CD4-positive, CD25-positive, alpha-beta regulatory T cell (primary cell): ENCODE results near the gene ZNF41. TPM values are rescaled to one million over a fixed set of nuclear protein-coding genes. Genes with fewer than 3 reads are reported as not detected.

ENCODE experiments used
- ATAC-seq, 2 donors: fragments of 150-1000 bp; cut with Tn5 transposase; one replicate each; pipeline ENCODE4 v1.10.0; 2021; ENCODE audit warnings: low read depth in 2 of 2, moderate number of reproducible peaks in 2 of 2, moderate library complexity in 1 of 2
- DNase-seq, 3 donors: peaks; one replicate each; pipeline versions ENCODE4 v3.0.0 to v3.0.0-alpha.2; 2012 to 2022; ENCODE audit warnings: mixed read lengths in 1 of 3
- H3K27ac ChIP-seq: one replicate; pipeline ENCODE4 v1.7.0; 2013; ENCODE audit warnings: mild to moderate bottlenecking, low read length; ENCODE audit not compliant: insufficient read depth, poor library complexity, severe bottlenecking
- H3K27me3 ChIP-seq: one replicate; pipeline ENCODE4 v1.7.0; 2013; ENCODE audit warnings: low read length; ENCODE audit not compliant: control insufficient read depth, insufficient read depth
- H3K36me3 ChIP-seq: one replicate; pipeline ENCODE4 v1.7.0; 2013; ENCODE audit warnings: mild to moderate bottlenecking, low read length, moderate library complexity; ENCODE audit not compliant: control insufficient read depth, insufficient read depth
- H3K4me1 ChIP-seq: 2 replicates; pipeline ENCODE4 v1.7.0; 2013; ENCODE audit warnings: mild to moderate bottlenecking, low read length; ENCODE audit not compliant: insufficient read depth, control insufficient read depth, poor library complexity, severe bottlenecking
- H3K4me3 ChIP-seq: one replicate; pipeline ENCODE4 v1.7.0; 2013; ENCODE audit warnings: low read depth, mild to moderate bottlenecking, low read length, moderate library complexity
- H3K9me3 ChIP-seq, 2 experiments: 1 replicate in 1 of 2; 2 replicates in 1 of 2; pipeline ENCODE4 v1.7.0; 2013; ENCODE audit warnings: low read length in 2 of 2, mild to moderate bottlenecking in 1 of 2, moderate library complexity in 1 of 2; ENCODE audit not compliant: control insufficient read depth in 2 of 2
- H3K27ac Mint-ChIP-seq, 3 donors: one replicate each; pipeline ENCODE4 v1.8.0; 2020 to 2022; ENCODE audit warnings: mild to moderate bottlenecking in 3 of 3, mixed read lengths in 3 of 3, moderate library complexity in 2 of 3
- H3K27me3 Mint-ChIP-seq: one replicate; pipeline ENCODE4 v1.8.0; 2022; ENCODE audit warnings: mild to moderate bottlenecking, mixed read lengths
- H3K36me3 Mint-ChIP-seq: one replicate; pipeline ENCODE4 v1.8.0; 2020; ENCODE audit warnings: mixed read lengths
- H3K4me1 Mint-ChIP-seq, 4 donors: one replicate each; pipeline ENCODE4 v1.8.0; 2020 to 2022; ENCODE audit warnings: mixed read lengths in 4 of 4, mild to moderate bottlenecking in 1 of 4
- H3K4me3 Mint-ChIP-seq, 4 donors: one replicate each; pipeline ENCODE4 v1.8.0; 2020 to 2022; ENCODE audit warnings: mild to moderate bottlenecking in 4 of 4, mixed read lengths in 4 of 4, moderate library complexity in 3 of 4
- H3K9me3 Mint-ChIP-seq, 7 donors: one replicate each; pipeline ENCODE4 v1.8.0; 2020 to 2022; ENCODE audit warnings: mixed read lengths in 7 of 7, mild to moderate bottlenecking in 3 of 7, moderate library complexity in 2 of 7
- polyA plus RNA-seq, 4 donors: library from polyadenylated mRNA; unstranded; fragments of 300-500 nt; fragmentation: Illumina TruSeq; gene quantifications; one replicate each; pipeline ENCODE4 v1.2.3, GENCODE V29; 2021
- total RNA-seq: library from RNA; stranded (reverse); gene quantifications from one replicate; pipeline ENCODE4 v1.2.3, GENCODE V29; 2022

Gene ZNF41
- total and polyA plus RNA-seq, 5 donors from 2014 or later = 4.9 to 9.3 (median 6.4) TPM

DNA sequence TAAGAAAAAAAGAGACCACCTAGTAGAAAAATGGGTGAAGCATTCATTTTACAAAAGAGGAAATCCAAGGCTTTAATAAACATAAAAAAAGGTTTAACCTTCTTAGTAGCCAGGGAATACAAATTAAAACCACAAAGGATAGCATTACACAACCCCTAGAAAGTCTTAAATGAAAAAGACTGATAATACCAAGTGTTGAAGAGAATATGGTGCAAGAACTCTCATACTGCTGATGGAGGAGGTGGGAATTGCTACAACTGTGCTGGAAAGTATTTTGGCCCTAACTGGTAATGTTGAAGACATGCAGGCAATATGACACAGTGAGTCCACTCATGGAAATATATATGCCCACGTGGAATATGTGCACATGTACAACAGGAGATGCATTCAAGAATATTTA, 22.5 kb downstream of the ZNF41 start:
- H3K4me3 ChIP-seq = no peak overlapping the region
- no peaks in the 10 kb centered on the region for H3K27me3 ChIP-seq
- H3K27ac ChIP-seq = no peak overlapping the region
- peaks cover 4% of the 10 kb centered on the region for H3K36me3 ChIP-seq
- no peaks in the 10 kb centered on the region for H3K27me3 Mint-ChIP-seq
- no peak for DNase-seq
- no peaks in the 10 kb centered on the region for H3K9me3 ChIP-seq
- H3K4me1 ChIP-seq = no peaks in the 10 kb centered on the region
- H3K4me1 Mint-ChIP-seq = peaks cover 0 to 4% (median 0%) of the 10 kb centered on the region in 4 donors
- no peak overlapping the region for H3K27ac Mint-ChIP-seq
- no peak overlapping the region for H3K4me3 Mint-ChIP-seq
- H3K36me3 Mint-ChIP-seq = peaks cover 34% of the 10 kb centered on the region
- ATAC-seq = no peak
- H3K9me3 Mint-ChIP-seq = peaks cover 0 to 6% (median 0%) of the 10 kb centered on the region in 7 donors

DNA sequence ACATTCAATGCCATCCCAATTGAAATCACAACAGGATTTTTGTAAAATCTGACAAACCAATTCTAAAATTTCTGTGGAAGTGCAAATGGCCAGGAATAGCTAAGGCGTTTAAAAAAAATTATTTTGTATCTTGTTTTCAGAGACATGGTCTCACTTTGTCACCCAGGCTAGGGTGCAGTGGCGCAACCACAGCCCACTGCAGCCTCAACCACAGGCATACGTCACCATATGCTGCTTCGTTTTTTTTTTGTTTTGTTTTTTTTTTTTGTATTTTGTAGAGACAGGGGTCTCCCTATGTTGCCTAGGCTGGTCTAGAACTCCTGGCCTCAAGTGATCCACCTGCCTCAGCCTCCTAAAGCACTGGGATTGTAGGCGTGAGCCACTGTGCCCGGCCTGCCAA, 24.5 kb downstream of the ZNF41 start:
- Histone ChIP-seq H3K36me3 (peaks cover 18% of the 10 kb centered on the region), H3K9me3 (no peaks in the 10 kb centered on the region), H3K27me3 (no peaks in the 10 kb centered on the region), H3K4me1 (no peaks in the 10 kb centered on the region), H3K27ac (no peak overlapping the region), H3K4me3 (no peak overlapping the region)
- Mint-ChIP-seq H3K4me3 (no peak overlapping the region), H3K27me3 (no peaks in the 10 kb centered on the region), H3K36me3 (peaks cover 41% of the 10 kb centered on the region), H3K4me1 (peaks cover 0 to 4% (median 0%) of the 10 kb centered on the region in 4 donors), H3K27ac (no peak overlapping the region), H3K9me3 (peaks cover 0 to 7% (median 0%) of the 10 kb centered on the region in 7 donors)
- no peak for ATAC-seq
- DNase-seq = no peak

DNA sequence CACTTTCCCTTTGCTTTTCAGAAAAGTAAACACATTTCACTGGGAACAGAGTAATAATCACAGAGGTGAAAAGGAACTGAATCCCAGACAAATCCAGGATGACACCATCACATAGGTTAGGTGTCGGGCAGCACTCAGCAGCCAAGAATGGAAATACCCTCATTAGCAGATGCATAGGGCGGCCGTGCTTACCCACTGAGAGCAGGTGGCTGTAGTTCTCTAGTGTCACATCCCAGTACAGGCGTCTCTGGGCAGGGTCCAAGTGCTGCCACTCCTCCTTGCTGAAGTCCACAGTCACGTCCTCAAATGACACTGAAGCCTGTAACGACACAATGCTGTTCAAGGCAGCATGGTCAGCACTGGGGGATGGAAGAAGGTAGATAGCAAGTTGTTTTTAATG, 26.9 kb downstream of the ZNF41 start:
- no peak for DNase-seq
- H3K9me3 ChIP-seq = no peaks in the 10 kb centered on the region
- H3K4me3 ChIP-seq = no peak overlapping the region
- peaks cover 50% of the 10 kb centered on the region for H3K36me3 Mint-ChIP-seq
- H3K4me3 Mint-ChIP-seq = no peak overlapping the region
- ATAC-seq = no peak
- no peaks in the 10 kb centered on the region for H3K4me1 ChIP-seq
- H3K9me3 Mint-ChIP-seq = peaks cover 0 to 3% (median 0%) of the 10 kb centered on the region in 7 donors
- H3K4me1 Mint-ChIP-seq = peaks cover 0 to 4% (median 0%) of the 10 kb centered on the region in 4 donors
- no peaks in the 10 kb centered on the region for H3K27me3 ChIP-seq
- peaks cover 33% of the 10 kb centered on the region for H3K36me3 ChIP-seq
- no peak overlapping the region for H3K27ac ChIP-seq
- H3K27me3 Mint-ChIP-seq = no peaks in the 10 kb centered on the region
- no peak overlapping the region for H3K27ac Mint-ChIP-seq

DNA sequence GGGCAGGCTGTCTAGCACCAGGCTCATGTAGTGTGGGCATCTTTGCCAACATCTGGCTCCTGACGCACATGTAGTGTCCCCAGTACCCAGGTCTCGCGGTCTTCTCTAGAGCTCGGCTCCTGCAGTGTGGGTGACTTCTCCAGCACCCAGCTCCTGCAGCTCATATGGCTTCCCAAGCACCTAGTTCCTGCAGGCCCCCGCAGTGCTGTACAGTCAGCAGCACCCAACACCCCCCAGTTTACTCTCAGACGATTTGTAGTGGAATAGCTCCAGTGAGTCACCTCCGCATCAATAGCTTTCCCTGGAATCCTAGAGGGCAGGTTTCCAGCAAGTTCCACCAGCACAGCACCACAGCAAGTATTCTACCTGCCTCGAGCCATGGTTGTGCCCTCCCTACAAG, 30.9 kb downstream of the ZNF41 start:
- Histone ChIP-seq H3K9me3 (peaks cover 33 to 37% of the 10 kb centered on the region in 2 experiments), H3K4me3 (no peak overlapping the region), H3K27me3 (no peaks in the 10 kb centered on the region), H3K4me1 (no peaks in the 10 kb centered on the region), H3K27ac (no peak overlapping the region), H3K36me3 (peaks cover 58% of the 10 kb centered on the region)
- Mint-ChIP-seq H3K4me3 (no peak overlapping the region), H3K9me3 (peaks cover 0 to 29% (median 4%) of the 10 kb centered on the region in 7 donors), H3K4me1 (peaks cover 0 to 4% (median 0%) of the 10 kb centered on the region in 4 donors), H3K27me3 (no peaks in the 10 kb centered on the region), H3K36me3 (peaks cover 60% of the 10 kb centered on the region), H3K27ac (no peak overlapping the region)
- DNase-seq (no peak), ATAC-seq (no peak)

DNA sequence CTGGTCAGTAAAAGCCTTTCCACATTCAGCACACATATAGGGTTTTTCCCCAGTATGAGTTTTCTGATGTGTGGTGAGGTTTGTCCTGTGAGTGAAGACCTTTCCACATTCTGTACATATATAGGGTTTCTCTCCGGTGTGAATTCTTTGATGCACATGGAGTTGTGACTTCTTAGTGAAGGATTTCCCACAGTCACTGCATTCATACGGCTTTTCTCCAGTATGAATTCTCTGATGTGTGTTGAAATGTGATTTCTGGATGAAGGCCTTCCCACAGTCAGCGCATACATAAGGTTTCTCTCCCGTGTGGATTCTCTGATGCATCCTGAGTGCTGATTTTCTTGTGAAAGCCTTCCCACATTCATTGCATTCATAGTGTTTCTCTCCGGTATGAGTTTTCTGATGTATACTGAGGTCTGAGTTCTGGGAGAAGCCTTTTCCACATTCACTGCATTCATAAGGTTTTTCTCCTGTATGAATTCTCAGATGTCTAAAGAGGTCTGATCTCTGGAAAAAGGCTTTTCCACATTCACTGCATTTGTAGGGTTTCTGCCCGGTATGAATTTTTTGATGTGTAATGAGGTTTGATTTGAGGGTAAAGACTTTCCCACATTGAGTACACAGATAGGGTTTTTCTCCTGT, 34.7 kb downstream of the ZNF41 start:
- peaks cover 49 to 50% of the 10 kb centered on the region in 2 experiments for H3K9me3 ChIP-seq
- Mint-ChIP-seq H3K4me3 (no peak overlapping the region), H3K27me3 (no peaks in the 10 kb centered on the region), H3K9me3 (peaks cover 0 to 41% (median 6%) of the 10 kb centered on the region in 7 donors), H3K27ac (no peak overlapping the region), H3K4me1 (no peaks in the 10 kb centered on the region), H3K36me3 (peaks cover 37% of the 10 kb centered on the region)
- no peak overlapping the region for H3K4me3 ChIP-seq
- ATAC-seq = no peak
- no peak overlapping the region for H3K27ac ChIP-seq
- no peaks in the 10 kb centered on the region for H3K4me1 ChIP-seq
- H3K27me3 ChIP-seq = no peaks in the 10 kb centered on the region
- no peak for DNase-seq
- H3K36me3 ChIP-seq = peaks cover 38% of the 10 kb centered on the region

DNA sequence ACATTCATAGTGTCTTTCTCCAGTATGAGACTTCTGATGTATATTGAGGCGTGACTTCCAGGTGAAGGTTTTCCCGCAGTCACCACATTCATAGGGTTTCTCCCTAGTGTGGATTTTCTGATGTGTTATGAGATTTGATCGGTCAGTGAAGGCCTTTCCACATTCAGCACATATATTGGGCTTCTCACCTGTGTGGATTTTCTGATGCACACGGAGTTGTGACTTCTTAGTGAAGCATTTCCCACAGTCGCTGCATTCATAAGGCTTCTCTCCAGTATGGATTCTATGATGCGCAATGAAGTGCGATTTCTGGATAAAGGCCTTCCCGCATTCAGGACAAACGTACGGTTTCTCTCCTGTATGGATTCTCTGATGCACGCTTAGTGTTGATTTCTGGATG, 35.4 kb downstream of the ZNF41 start:
- H3K4me1 Mint-ChIP-seq = no peaks in the 10 kb centered on the region
- Histone ChIP-seq H3K36me3 (peaks cover 34% of the 10 kb centered on the region), H3K4me1 (no peaks in the 10 kb centered on the region), H3K27ac (no peak overlapping the region), H3K9me3 (peaks cover 49 to 50% of the 10 kb centered on the region in 2 experiments), H3K4me3 (no peak overlapping the region), H3K27me3 (no peaks in the 10 kb centered on the region)
- DNase-seq = no peak
- H3K36me3 Mint-ChIP-seq = peaks cover 34% of the 10 kb centered on the region
- ATAC-seq = no peak
- peaks cover 0 to 41% (median 6%) of the 10 kb centered on the region in 7 donors for H3K9me3 Mint-ChIP-seq
- no peak overlapping the region for H3K27ac Mint-ChIP-seq
- no peaks in the 10 kb centered on the region for H3K27me3 Mint-ChIP-seq
- H3K4me3 Mint-ChIP-seq = no peak overlapping the region

DNA sequence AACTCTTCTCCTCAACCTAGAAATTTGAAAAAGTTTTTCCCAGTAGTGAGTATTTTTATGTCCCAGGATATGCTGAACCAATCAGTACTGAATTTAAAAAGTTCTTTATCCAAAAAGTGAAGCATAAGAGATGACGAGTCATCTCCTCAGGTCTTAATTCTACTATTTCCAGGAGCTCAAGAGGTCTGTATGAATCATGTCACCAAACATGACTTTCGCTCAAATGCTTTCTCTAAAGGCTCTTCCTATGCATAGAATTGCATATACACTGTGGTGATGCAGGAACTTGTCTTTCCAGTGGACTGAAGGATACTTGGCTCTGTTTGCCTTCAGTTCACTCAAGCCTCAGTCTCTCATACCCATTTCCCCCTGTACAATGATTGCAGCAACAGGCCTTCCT, 36.1 kb downstream of the ZNF41 start:
- peaks cover 0 to 43% (median 6%) of the 10 kb centered on the region in 7 donors for H3K9me3 Mint-ChIP-seq
- H3K27me3 Mint-ChIP-seq = no peaks in the 10 kb centered on the region
- H3K27ac Mint-ChIP-seq = no peak overlapping the region
- H3K27ac ChIP-seq = no peak overlapping the region
- H3K4me3 Mint-ChIP-seq = no peak overlapping the region
- H3K27me3 ChIP-seq = no peaks in the 10 kb centered on the region
- DNase-seq (no peak), ATAC-seq (no peak)
- peaks cover 49 to 50% of the 10 kb centered on the region in 2 experiments for H3K9me3 ChIP-seq
- no peak overlapping the region for H3K4me3 ChIP-seq
- H3K4me1 ChIP-seq = no peaks in the 10 kb centered on the region
- H3K36me3 ChIP-seq = peaks cover 28% of the 10 kb centered on the region
- H3K4me1 Mint-ChIP-seq = no peaks in the 10 kb centered on the region
- peaks cover 29% of the 10 kb centered on the region for H3K36me3 Mint-ChIP-seq

DNA sequence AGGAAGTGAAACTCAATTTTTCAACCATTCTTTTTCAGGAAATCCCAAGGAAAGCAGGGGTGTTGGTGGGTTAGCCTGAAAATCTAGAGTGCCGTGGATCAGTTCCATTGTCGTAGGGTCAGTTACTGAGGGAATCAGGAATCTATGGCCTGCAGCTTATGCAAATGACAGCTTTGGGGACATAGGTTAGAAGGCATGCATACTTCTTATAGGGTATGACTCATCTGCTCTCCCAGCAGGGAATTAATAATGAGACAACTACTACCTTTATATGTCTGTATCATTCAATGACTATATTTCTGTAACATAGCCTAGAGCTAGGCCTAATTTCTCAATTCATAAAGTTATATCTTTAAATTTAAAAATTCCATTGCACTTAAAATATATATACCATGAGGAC, 36.6 kb downstream of the ZNF41 start:
- H3K4me3 Mint-ChIP-seq = peak overlapping the region in 1 of 4 donors; percentile 21
- ATAC-seq (no peak), DNase-seq (no peak)
- Histone ChIP-seq H3K27ac (no peak overlapping the region), H3K36me3 (peaks cover 28% of the 10 kb centered on the region), H3K27me3 (no peaks in the 10 kb centered on the region), H3K9me3 (peaks cover 49 to 50% of the 10 kb centered on the region in 2 experiments), H3K4me1 (no peaks in the 10 kb centered on the region), H3K4me3 (no peak overlapping the region)
- no peak overlapping the region for H3K27ac Mint-ChIP-seq
- H3K36me3 Mint-ChIP-seq = peaks cover 26% of the 10 kb centered on the region
- peaks cover 0 to 44% (median 6%) of the 10 kb centered on the region in 7 donors for H3K9me3 Mint-ChIP-seq
- no peaks in the 10 kb centered on the region for H3K4me1 Mint-ChIP-seq
- H3K27me3 Mint-ChIP-seq = no peaks in the 10 kb centered on the region
